K562 (cell line): ENCODE measurements around the gene KCNJ10. TPM values are rescaled to one million over a fixed set of nuclear protein-coding genes. Genes with fewer than 3 reads are reported as not detected.

Source experiments
- ATAC-seq: fragments of 200-7000 bp; cut with Tn5 transposase; 3 replicates; pipeline ENCODE4 v1.9.1; 2020; ENCODE audit warnings: moderate library complexity
- BruUV-seq: library from RNA; stranded (reverse); fragments of 400-500 nt; replicated peaks from 2 replicates; lab custom pipeline; 2021; lab: Mats Ljungman, UMichigan
- CTCF ChIA-PET: fragments of 300-600 bp; formaldehyde crosslinking; extraction: SDS; loops from one replicate; lab custom pipeline; 2021; ENCODE audit warnings: low intra/inter-chr PET ratio; lab: Yijun Ruan, JAX
- POLR2A ChIA-PET: fragments of 300-600, 350-650 bp; sonication (Branson Sonifier 250); formaldehyde crosslinking; extraction: SDS; loops from one replicate; lab custom pipeline; 2021; ENCODE audit warnings: antibody characterized with exemption, inconsistent platforms; lab: Yijun Ruan, JAX
- DNase-seq, 4 experiments: peaks; one replicate each; pipeline versions ENCODE4 v3.0.0 to v3.0.0-alpha.2; 2011 to 2018; ENCODE audit warnings: low spot score in 3 of 4, mixed read lengths in 3 of 4; ENCODE audit errors: extremely low read depth in 1 of 4
- FAIRE-seq: peaks from 2 replicates; lab custom pipeline; 2011; peaks lifted over from hg19 to GRCh38; lab: Jason Lieb, UNC
- H2AFZ ChIP-seq: 2 replicates; pipeline ENCODE4 v1.6.0; 2011; ENCODE audit warnings: low read depth, low read length, control low read depth, inconsistent platforms
- H3K27ac ChIP-seq: fragments of 200-600 bp; 3 replicates; pipeline ENCODE4 v1.8.0; 2011; ENCODE audit warnings: low read depth, mild to moderate bottlenecking, control low read depth, inconsistent platforms, low read length, moderate library complexity, mixed read lengths; ENCODE audit errors: extremely low read depth
- H3K27me3 ChIP-seq, 2 experiments: fragments of 300-600 bp in 1 of 2; 2 replicates in 1 of 2; 3 replicates in 1 of 2; pipeline versions ENCODE4 v1.6.0 to v1.8.0; 2011; ENCODE audit warnings: inconsistent platforms in 2 of 2, low read length in 2 of 2, mild to moderate bottlenecking in 1 of 2, mixed read lengths in 1 of 2, moderate library complexity in 1 of 2; ENCODE audit not compliant: control insufficient read depth in 2 of 2, insufficient read depth in 2 of 2
- H3K36me3 ChIP-seq: fragments of 300-600 bp; 3 replicates; pipeline ENCODE4 v1.8.0; 2011; ENCODE audit warnings: mild to moderate bottlenecking, low read length, inconsistent platforms; ENCODE audit not compliant: control insufficient read depth, insufficient read depth
- H3K4me1 ChIP-seq, 2 experiments: fragments of 200-600 bp in 1 of 2; replicated peaks in 1 of 2; 2 replicates in 1 of 2; 3 replicates in 1 of 2; pipeline versions ENCODE4 v1.5.1 to v1.8.0; 2011; ENCODE audit warnings: inconsistent platforms in 2 of 2, low read length in 2 of 2, mild to moderate bottlenecking in 1 of 2, mixed read lengths in 1 of 2, moderate library complexity in 1 of 2; ENCODE audit not compliant: control insufficient read depth in 2 of 2, insufficient read depth in 2 of 2
- H3K4me2 ChIP-seq: 2 replicates; pipeline ENCODE4 v1.6.1; 2011; ENCODE audit warnings: low read length, control low read depth, inconsistent platforms, mixed read lengths; ENCODE audit not compliant: insufficient read depth
- H3K4me3 ChIP-seq: fragments of 200-600 bp; sonication (generic), shearing (Covaris generic); 2 replicates; pipeline ENCODE4 v1.5.1; 2016; ENCODE audit warnings: control low read depth, inconsistent platforms
- H3K79me2 ChIP-seq: fragments of 200-600 bp; 3 replicates; pipeline ENCODE4 v1.8.0; 2011; ENCODE audit warnings: low read length, inconsistent platforms; ENCODE audit not compliant: control insufficient read depth, insufficient read depth
- H3K9ac ChIP-seq, 2 experiments: 2 replicates each; pipeline versions ENCODE4 v1.6.0 to v1.6.1; 2011; ENCODE audit warnings: low read depth in 2 of 2, low read length in 2 of 2, control low read depth in 1 of 2, inconsistent platforms in 1 of 2, mild to moderate bottlenecking in 1 of 2, mixed read lengths in 1 of 2; ENCODE audit not compliant: insufficient read depth in 1 of 2
- H3K9me1 ChIP-seq: one replicate; pipeline ENCODE4 v1.6.0; 2011; ENCODE audit warnings: inconsistent platforms, mild to moderate bottlenecking, low read length, moderate library complexity; ENCODE audit not compliant: control insufficient read depth, insufficient read depth
- H3K9me3 ChIP-seq: replicated peaks from 2 replicates; pipeline ENCODE4 v1.5.1; 2011; ENCODE audit warnings: low read depth, low read length, inconsistent platforms; ENCODE audit not compliant: control insufficient read depth, insufficient read depth
- H4K20me1 ChIP-seq: replicated peaks from 2 replicates; pipeline ENCODE4 v1.6.1; 2011; ENCODE audit warnings: low read length, inconsistent platforms, mixed read lengths; ENCODE audit not compliant: control insufficient read depth, insufficient read depth
- CEBPB ChIP-seq: fragments of 450-650 bp; IDR thresholded peaks from 2 replicates; pipeline ENCODE4 v1.6.1; 2016; ENCODE audit warnings: missing genetic modification characterization, missing compliant biosample characterization
- CEBPG ChIP-seq, 3 experiments: fragments of 200-800 bp in 1 of 3; sonication (Bioruptor generic) in 1 of 3; sonication (generic) in 1 of 3; formaldehyde crosslinking in 1 of 3; IDR thresholded peaks in 2 of 3; conservative IDR thresholded peaks in 1 of 3; 2 replicates each; pipeline versions ENCODE4 v1.6.1 to v1.8.0; 2016 to 2022; ENCODE audit warnings: missing compliant biosample characterization in 2 of 3, missing genetic modification characterization in 2 of 3, mild to moderate bottlenecking in 1 of 3, missing genetic modification reagents in 1 of 3
- PML ChIP-seq: IDR thresholded peaks from 2 replicates; pipeline ENCODE4 v1.6.1; 2012; ENCODE audit warnings: low read length, inconsistent platforms
- RB1 ChIP-seq: fragments of 450-650 bp; IDR thresholded peaks from 2 replicates; pipeline ENCODE4 v1.6.1; 2017; ENCODE audit warnings: low read depth, mild to moderate bottlenecking
- SETDB1 ChIP-seq: IDR thresholded peaks from one replicate; pipeline ENCODE4 v1.6.1; 2012; ENCODE audit warnings: low read length, control low read depth, inconsistent platforms
- TAF7 ChIP-seq: fragments of 450-650 bp; IDR thresholded peaks from 2 replicates; pipeline ENCODE4 v1.6.1; 2016; ENCODE audit warnings: missing genetic modification characterization, missing compliant biosample characterization
- ZC3H8 ChIP-seq: fragments of 450-650 bp; IDR thresholded peaks from 2 replicates; pipeline ENCODE4 v1.6.1; 2017
- WGBS: fragments of 100-300 bp; shearing (Covaris generic); methylation state at CpG from one replicate; pipeline ENCODE4 v1.1.6; 2016; ENCODE audit warnings: low coverage, mixed read lengths; ENCODE audit not compliant: insufficient coverage; ENCODE audit errors: missing lambda C conversion rate; 5-methylcytosine and 5-hydroxymethylcytosine counted together
- in situ Hi-C: fragments of 300-500 bp; cut with MboI; formaldehyde crosslinking; loops from 4 replicates; pipeline ENCODE4 v1.15.0; 2018; ENCODE audit warnings: inconsistent platforms, mixed read lengths
- intact Hi-C: fragments of 100-400 bp; cut with micrococcal nuclease; formaldehyde crosslinking; loops from 2 replicates; pipeline ENCODE4 v1.14.2; 2022
- polyA plus RNA-seq, 8 experiments: library from polyadenylated mRNA; depleted of rRNA in 4 of 8; stranded (reverse) in 5 of 8; unstranded in 3 of 8; fragments of >200 nt; fragmentation: Nextera tagmentation in 2 of 8; fragmentation: Illumina TruSeq in 1 of 8; extraction: Ambion mirVana in 2 of 8; extraction: Trizol in 1 of 8; gene quantifications; 2 replicates each; pipeline versions ENCODE4 v1.2.1 to v1.2.3, GENCODE V29; 2011 to 2014; ENCODE audit warnings: inconsistent platforms in 1 of 8, missing spikeins in 1 of 8
- total RNA-seq, 7 experiments: library from RNA; depleted of rRNA in 6 of 7; stranded (reverse); fragments of >200 nt in 6 of 7; fragmentation: Illumina TruSeq in 2 of 7; extraction: Trizol in 2 of 7; gene quantifications; 2 replicates each; pipeline versions ENCODE4 v1.2.1 to v1.2.3, GENCODE V29; 2011 to 2021; ENCODE audit warnings: low replicate concordance in 1 of 7

KCNJ10 gene
- total and polyA plus RNA-seq, 9 of the 15 experiments (the other 6 are each of a cell fraction or from before 2014, with no cell fraction given), result 0.06 to 0.11 TPM; not detected in 7

DNA sequence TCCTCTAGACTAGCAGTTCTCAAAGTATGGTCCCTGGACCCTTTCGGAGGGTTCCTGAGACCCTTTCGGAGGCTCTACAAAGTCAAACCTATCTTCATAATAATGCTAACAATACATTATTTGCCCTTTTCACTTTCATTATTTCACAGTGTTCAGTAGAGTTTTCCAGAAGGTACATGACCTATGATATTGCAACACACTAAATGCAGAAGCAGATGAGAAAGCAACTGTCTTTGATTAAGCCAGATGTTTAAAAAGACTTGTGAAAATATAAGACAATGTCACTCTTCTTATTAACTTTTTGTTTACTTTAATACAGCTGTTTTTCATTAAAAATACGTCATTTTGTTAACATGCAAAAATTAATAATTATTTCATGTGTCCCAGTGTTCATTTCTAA lies 5.8 kb downstream of the KCNJ10 start:
- no peak for DNase-seq
- no peak overlapping the region for H2AFZ ChIP-seq
- POLR2A ChIA-PET, result interaction anchor here (0.6 to 2.8 kb wide), 4 partner anchors 8 to 149 kb away, joined by 3 to 12 read pairs (median 6); no protein-coding TSS in a partner anchor
- H3K4me3 ChIP-seq, result no peak overlapping the region
- ATAC-seq, result no peak
- TF ChIP-seq ZC3H8 (no peak), CEBPG (CRISPR knock-in tag; IDR thresholded peaks at IDR 0.05) (no peak), CEBPG (tag; conservative IDR thresholded peaks at IDR 0.05 in 1 of 2, IDR thresholded peaks at IDR 0.05 in 1 of 2) (peak in 1 of 2 experiments; percentile 38; a peak in 1 of 4 replicates), CEBPB (tag) (peak; percentile 59)
- no peaks in the 10 kb centered on the region for H3K79me2 ChIP-seq
- in situ Hi-C loops (no loop called here), intact Hi-C loops (no loop called here)
- WGBS, result 5% methylated on average over 3 of the region's 3 CpGs
- H3K4me2 ChIP-seq, result no peak overlapping the region
- no peak overlapping the region for H3K9ac ChIP-seq
- H3K36me3 ChIP-seq, result no peaks in the 10 kb centered on the region
- BruUV-seq, result no TSS peak
- no peaks in the 10 kb centered on the region for H3K9me3 ChIP-seq
- CTCF ChIA-PET, result no interaction called here
- no peak overlapping the region for H3K27ac ChIP-seq
- H4K20me1 ChIP-seq, result no peaks in the 10 kb centered on the region; the same call in 1 of the 2 replicates
- H3K4me1 ChIP-seq, result no peaks in the 10 kb centered on the region; a peak in 1 of 5 replicates
- H3K9me1 ChIP-seq, result no peaks in the 10 kb centered on the region
- H3K27me3 ChIP-seq, result peaks cover 18 to 55% of the 10 kb centered on the region in 2 experiments; a peak in 4 of 5 replicates
- peak; percentile 11 for FAIRE-seq

DNA sequence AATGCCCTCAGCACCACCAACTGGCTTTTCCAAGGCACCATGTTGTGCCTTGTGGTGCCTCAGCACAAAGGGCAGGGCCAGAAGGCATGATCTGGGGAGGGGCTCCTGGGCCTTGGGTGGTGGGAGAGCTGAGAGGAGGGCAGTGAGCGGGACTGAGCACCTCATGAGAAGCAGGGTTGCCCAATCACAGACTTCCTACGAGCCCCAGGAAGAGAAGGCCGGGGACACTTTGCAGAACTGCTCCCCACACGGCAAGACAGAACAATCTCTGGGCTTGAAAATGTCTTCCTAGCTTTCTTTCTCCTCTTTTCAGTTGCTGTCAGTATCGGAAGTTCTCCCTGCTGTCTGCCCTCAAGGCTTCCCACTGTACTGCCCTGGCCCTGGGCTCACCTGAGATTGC lies 6.8 kb downstream of the KCNJ10 start:
- WGBS, result 0% methylated on average over 5 of the region's 5 CpGs
- Histone ChIP-seq H3K36me3 (no peaks in the 10 kb centered on the region), H3K4me3 (no peak overlapping the region), H2AFZ (no peak overlapping the region), H4K20me1 (peaks cover 3% of the 10 kb centered on the region; the same call in 1 of the 2 replicates), H3K9me1 (no peaks in the 10 kb centered on the region), H3K27ac (no peak overlapping the region), H3K79me2 (no peaks in the 10 kb centered on the region), H3K9ac (0 out of 4 replicates have a peak overlapping the region, but pooled peaks of 1 of the 2 experiments have one; percentile 55), H3K27me3 (peaks cover 18 to 52% of the 10 kb centered on the region in 2 experiments; a peak in 4 of 5 replicates), H3K9me3 (no peaks in the 10 kb centered on the region), H3K4me2 (no peak overlapping the region), H3K4me1 (no peaks in the 10 kb centered on the region; a peak in 1 of 5 replicates)
- DNase-seq (no peak), FAIRE-seq (no peak), ATAC-seq (no peak)
- ChIA-PET CTCF (no interaction called here), POLR2A (interaction anchor here (0.7 to 2.8 kb wide), 5 partner anchors 9 to 136 kb away, joined by 3 to 12 read pairs (median 4); partner anchors contain the start of gene KCNJ9)
- intact Hi-C loops, result no loop called here
- TF ChIP-seq PML, result no peak
- no peak for TF ChIP-seq TAF7 (tag)
- no peak for TF ChIP-seq RB1
- no peak for TF ChIP-seq SETDB1
- in situ Hi-C loops, result no loop called here
- no TSS peak for BruUV-seq
